Hepatocyte (in vitro differentiated cells): ENCODE data around the gene TLN1.

ENCODE experiments used
- EZH2 ChIP-seq: fragments of 200-600 bp; sonication (generic); IDR thresholded peaks from 2 replicates; pipeline ENCODE4 v1.6.1; 2016; ENCODE audit warnings: antibody characterized with exemption, mild to moderate bottlenecking, borderline replicate concordance
- EZH2phosphoT487 ChIP-seq: fragments of 200-600 bp; sonication (generic); IDR thresholded peaks from one replicate; pipeline ENCODE4 v1.6.1; 2018; ENCODE audit warnings: antibody characterized with exemption, mild to moderate bottlenecking, low read depth, moderate library complexity; ENCODE audit not compliant: unreplicated experiment, severe bottlenecking
- TF ChIP-seq, protein P1 (sequence below): fragments of 200-600 bp; sonication (generic); IDR thresholded peaks from 2 replicates; pipeline ENCODE4 v1.5.1; 2016; ENCODE audit warnings: antibody characterized with exemption, mild to moderate bottlenecking; ENCODE audit not compliant: poor library complexity

DNA sequence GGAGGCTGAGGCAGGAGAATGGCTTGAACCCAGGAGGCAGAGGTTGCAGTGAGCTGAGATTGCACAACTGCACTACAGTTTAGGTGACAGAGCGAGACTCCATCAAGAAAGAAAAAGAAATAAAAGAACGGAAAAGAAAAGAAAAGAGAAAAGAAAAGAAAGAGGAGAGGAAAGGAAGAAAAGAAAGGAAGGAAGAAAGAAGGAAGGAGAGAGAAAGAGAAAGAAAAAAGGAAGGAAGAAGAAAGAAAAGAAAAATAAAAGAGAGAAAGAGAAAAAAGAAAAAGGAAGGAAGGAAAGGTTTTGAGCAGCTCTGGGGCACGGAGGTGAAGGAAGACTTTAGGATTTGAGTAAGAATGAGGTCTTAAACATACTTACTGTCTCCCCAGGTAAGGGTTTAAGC lies 18.4 kb downstream of the TLN1 start:
- TF ChIP-seq EZH2phosphoT487, result no peak
- TF ChIP-seq, protein P1, sequence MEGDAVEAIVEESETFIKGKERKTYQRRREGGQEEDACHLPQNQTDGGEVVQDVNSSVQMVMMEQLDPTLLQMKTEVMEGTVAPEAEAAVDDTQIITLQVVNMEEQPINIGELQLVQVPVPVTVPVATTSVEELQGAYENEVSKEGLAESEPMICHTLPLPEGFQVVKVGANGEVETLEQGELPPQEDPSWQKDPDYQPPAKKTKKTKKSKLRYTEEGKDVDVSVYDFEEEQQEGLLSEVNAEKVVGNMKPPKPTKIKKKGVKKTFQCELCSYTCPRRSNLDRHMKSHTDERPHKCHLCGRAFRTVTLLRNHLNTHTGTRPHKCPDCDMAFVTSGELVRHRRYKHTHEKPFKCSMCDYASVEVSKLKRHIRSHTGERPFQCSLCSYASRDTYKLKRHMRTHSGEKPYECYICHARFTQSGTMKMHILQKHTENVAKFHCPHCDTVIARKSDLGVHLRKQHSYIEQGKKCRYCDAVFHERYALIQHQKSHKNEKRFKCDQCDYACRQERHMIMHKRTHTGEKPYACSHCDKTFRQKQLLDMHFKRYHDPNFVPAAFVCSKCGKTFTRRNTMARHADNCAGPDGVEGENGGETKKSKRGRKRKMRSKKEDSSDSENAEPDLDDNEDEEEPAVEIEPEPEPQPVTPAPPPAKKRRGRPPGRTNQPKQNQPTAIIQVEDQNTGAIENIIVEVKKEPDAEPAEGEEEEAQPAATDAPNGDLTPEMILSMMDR, result no peak
- no peak for TF ChIP-seq EZH2
